ENCODE data around the gene MRPS27.
"Not testable (repeated sequence)": the region's sequence is repeated elsewhere in the genome, so short reads cannot be mapped to it uniquely, and the experiment has no call there.

The MRPS27 gene

DNA sequence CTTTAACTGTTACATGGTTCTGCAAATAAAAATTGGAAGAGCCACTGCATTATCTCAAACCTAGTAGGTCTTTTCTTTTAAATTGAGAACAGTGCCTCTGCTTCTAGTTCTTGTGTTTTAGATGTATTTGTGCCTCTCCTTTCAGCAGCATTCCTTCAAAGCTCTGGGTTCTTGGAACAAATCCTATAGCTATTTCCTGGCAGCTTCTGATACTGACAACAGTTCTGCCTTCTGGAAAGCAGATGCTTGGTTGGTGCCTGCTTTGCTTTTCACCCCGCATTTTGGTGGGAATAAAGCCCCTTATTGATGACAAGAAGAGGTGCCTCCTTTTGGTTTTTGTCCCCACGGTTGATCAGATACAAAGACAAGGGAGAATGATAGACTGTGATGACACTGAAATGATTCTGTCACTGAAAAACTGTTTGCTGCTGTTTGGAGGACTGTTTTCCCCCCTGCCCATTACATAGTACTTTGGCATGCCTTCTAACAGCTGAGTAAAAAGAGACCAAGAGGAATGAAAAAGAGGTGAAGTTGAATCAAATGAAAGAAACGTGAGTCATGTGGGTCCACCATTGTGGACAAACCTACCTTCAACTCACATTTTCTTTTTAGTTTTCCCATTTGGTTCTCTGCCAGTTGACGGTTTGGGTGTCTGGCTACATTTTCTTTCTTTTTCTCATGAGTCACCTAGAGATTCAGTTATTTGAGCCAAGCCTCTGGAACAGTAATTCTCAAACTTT lies 5.7 kb upstream of the MRPS27 start:
- DNase-seq (ENCODE audit: low read depth): peak; percentile 71

DNA sequence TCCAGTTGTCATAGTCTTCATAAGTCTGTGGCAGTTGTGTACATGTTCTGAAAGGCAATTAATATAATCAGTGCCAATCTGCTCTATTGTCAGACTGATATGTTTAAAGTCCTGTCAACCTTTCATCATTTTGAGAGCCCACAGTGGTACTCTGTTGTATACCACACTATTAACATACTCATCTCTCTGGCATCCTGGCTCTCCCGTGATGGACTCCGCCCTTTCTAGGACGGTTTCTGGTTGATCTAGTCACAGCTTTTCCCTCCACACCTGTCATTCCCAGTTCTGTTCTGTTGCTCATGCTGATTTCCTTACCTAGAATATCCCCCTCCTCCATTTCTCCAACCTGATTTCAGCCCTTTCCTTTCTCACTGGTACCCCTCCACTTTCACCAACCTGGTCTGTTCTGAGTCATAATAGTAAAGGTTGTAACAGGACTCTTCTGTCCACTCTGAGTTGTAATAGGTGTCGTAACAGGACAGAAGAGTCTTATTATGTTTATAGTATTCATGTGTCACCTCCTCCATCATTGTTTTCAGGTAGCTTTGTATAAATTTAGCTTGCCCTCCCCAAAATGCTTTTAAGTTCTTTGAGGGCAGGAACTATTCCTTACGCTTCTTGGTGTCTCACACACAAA lies 4.3 kb upstream of the MRPS27 start:
- peak; percentile 78 for DNase-seq (ENCODE audit: low read depth)

DNA sequence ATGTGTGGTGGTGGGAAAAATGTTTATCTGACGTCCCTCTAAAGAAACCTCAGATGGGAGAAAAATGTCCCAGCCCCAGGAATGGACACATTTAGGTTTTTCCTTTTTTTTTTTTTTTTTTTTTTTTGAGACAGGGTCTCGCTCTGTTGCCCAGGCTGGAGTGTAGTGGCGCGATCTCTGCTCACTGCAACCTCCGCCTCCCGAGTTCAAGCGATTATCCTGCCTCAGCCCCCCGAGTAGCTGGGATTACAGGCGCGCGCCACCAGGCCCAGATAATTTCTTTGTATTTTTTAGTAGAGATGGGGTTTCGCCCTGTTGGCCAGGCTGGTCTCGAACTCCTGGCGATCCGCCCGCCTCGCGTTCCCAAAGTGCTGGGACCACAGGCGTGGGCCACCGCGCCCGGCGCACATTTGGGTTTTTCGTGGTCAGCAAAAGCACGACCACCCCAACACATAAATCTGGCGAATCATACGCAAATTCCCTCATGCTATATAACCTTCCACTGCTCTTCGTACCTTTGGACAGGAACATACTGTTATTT lies 535 bp downstream of the MRPS27 start:
- not testable (repeated sequence) for DNase-seq (ENCODE audit: low read depth)

DNA sequence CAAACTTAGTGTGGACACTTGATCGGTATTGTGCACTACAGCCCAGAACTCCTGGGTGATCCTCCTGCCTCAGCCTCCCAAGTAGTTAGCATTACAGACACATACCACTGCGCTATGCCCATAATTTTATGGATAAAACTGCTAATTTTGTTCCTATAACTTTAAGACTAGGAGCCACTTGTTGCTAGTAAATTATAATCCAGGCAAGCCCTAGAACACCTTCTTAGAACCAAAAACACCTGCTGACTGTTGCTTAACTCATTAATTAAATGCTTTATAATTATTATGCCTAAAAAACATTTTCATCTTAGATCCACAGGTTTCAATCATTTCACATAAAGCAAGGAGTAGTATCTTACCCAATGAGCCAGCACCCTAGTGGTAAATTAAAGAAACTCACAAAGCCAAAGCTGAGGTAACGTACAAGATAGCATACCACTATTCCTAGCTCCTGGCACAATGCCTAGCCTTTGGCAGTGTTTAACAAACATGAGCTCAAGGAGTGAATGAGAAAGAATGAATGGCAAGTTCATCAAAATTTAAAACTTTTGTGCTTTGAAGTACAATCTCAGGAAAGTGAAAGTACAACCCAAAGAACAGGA lies 5.4 kb downstream of the MRPS27 start:
- DNase-seq (ENCODE audit: low read depth): peak; percentile 71

DNA sequence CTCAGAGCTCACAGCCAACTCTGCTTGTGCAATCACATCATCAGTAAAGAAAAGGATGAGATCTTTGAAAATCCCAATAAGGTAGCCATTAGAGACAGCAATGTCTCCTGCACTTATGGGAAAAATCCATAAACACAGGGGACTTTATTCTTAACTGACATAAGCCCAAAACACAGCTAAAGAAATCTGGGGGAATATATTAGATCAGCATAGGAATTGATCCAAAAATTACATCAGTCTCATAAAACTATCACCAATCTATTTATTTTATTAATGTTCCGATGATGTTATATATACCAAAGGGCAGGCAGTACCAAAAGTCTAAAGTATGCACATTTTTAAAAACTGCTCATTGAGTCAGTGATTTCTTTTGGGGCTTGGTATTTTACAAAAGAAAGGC lies 6.9 kb downstream of the MRPS27 start:
- no peak for DNase-seq (ENCODE audit: low read depth)

DNA sequence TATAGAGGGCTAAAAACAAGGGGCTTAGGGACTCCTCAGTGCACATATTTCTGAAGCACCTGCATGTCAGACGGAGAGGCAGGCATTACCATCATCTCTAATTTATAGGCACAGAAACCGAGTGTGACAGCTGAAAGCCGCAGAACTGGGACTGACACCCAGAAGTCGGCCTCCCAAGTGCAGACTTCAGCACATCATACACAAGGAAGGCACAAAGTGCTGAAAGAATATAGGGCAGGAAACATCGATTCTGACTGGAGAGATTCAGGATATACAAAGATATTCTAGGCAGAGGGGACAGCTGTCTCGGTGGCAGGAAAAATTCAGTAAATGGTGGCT lies 11.2 kb downstream of the MRPS27 start:
- no peak for DNase-seq (ENCODE audit: low read depth)

DNA sequence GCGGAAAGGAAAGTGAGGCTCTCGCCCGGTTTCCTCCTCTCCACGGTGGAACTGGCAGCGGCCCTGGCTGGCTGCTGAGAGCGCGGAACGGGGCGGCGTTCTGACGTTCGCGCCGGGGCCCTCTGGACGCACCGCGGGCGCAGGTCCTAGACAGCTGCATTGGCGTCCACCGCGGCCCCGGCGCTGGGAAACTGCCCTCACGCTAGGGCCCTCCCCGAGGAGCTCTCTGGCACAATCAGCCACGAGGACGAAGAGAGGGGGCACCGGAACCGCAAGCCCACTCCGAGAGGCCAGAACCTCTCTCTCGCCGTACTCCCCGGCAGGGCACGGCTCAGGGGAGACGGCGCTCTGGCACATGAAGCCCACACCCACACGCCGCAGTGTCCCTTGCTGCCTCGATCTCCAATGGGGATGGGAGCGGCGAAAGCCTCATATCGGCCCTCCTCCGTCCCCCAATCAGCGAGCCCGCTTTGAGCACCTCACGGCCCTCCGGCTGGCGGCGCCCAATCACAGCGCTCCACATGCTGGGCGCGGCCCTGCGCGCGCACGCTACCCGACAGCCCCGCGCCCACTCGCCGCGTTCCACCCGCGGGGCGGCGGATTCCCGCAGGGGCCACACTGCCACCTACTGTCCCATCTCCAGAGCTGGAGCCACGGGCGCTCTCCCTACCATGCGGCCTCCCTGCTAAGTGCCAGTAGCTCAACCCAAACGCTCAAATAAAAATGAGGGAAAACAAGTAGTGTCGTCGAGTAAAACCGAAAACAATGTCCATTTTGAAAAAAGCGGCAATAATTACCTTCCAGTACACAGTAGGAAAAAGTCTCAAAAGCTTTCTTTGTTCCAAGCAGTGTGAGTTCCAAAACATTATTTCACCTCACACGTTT lies 11.8 kb downstream of the MRPS27 start:
- peak; percentile 98 for DNase-seq (ENCODE audit: low read depth)

DNA sequence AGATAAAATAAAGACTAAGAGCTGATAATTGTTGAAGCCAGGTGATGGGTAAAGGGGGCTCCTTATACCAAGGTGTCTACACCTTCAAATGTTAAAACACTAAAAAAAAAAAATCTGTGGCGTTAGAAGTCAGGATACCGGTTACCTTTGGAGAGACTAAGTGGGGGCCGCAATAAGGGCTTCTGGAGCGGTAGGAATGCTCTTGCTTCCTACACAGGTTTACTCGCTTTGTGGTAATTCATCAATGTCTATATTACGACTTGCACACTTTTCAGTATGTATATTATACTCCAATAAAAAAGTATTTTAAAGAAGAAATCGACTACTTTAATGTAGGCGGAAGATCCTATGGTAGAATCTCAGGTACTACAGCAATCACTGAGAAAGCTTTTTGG lies 12.5 kb downstream of the MRPS27 start:
- no peak for DNase-seq (ENCODE audit: low read depth)

DNA sequence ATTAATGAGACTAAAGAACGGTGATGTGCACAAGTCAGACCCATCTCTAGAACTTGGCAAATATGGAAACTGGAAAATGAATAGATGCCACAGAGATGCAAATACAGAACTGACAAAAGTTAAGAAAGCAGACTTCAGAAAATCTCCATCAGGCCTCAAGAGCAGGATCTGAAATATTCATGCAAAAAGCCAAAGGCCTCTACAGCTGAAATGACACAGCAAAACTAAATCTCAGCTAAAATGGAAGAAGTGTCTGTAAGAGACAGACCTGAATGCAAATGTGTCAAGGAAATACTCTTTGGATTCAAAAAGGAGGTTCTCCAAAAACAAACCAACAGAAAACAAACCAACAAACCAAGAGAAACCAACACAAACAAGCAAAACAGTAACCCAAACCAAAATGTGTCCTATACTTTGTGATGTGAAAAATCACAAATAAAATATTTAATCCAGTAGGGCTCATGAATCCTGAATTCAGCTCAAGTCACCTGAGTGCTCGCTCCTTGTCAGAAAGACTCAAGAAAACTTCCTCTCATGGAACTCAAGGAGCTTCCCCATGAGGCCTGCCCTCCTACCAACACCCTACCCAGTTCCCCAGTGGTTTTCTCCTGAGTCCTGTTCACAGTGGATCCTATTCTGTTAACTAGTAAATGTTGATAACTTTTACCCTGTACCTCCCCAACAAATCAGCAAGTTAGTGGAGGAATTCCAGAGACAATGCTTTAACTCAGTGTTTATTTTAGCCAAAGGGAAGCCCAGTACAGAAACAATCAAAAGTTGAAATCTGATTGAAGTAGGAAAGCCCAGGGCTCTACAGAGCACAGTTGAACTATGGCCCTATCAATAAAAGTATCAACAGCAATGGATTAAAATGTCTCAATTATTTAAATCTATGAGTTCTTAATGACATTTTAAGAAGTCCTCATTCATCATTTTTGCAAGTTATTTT lies 14.6 kb downstream of the MRPS27 start:
- DNase-seq (ENCODE audit: low read depth): no peak

DNA sequence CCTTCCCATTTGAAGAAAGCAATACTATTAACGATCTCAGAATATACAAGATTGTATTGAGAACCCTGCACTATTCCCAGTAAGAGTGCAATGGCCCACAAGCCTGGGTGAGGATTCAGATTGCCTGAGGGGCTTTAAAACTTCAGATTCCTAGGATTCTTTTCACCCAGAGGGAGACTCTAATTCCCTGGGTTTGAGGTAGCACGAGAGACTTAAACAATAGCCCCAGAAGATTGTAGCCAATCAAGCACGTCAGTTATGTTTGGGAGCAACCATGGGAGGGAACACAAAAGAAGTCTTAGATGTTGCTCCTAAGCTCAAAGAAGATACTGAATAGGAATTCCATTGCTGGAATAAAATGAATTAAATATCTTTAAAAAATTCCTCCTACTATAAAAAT lies 17.9 kb downstream of the MRPS27 start:
- peak; percentile 55 for DNase-seq (ENCODE audit: low read depth)

DNA sequence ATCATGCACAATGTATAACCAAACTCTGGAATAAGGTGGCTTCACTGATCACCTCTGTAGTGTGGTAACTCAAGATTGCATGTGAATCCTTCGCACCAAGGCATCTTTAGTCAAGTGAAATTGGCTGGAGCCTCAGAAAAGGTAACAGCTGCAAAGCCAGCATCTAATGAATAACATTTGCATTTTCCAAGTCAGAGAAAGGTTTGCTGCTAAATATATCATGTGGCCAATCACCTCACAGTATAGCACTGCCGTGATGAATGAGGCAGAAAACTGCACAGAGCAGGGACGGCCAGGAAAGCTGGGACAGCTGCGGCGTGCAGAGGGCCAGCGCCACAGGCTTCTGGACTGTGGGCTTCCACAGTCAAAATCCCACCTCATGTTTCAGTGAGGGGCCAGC lies 18.5 kb downstream of the MRPS27 start:
- DNase-seq (ENCODE audit: low read depth): no peak

DNA sequence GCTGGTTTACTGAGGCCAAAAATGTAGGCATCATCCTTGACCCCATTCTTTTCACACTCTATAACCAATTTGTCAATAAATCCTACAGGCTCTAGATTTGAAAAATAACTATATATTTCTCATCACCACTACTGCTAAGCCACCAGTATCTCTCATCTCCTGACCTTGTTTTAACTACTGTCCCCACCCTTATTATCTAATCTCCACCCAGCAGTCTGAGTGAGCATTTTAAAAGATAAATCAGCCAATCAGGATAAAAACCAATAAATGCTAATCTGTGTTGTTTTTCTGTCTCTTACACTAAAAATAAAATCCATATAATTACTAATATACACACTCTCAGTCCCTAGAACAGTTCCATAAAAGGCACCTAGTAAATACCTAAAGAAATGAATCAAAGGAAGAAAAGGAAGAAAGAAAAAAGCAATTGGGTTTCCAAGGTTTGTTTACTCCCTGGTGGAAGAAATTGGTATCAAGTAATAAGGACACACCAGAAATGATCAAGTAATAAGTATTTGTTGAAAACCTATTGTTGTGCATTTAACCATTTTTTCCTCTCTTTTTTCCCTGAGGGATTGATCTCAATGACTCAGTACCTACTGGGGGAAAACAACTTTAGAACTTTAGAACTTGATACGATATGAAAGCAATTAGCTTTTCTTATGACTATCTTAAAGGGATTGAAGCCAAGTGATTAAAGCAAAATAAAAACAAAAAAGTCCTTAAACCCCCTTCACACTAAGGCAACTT lies 19.3 kb downstream of the MRPS27 start:
- DNase-seq (ENCODE audit: low read depth): no peak

DNA sequence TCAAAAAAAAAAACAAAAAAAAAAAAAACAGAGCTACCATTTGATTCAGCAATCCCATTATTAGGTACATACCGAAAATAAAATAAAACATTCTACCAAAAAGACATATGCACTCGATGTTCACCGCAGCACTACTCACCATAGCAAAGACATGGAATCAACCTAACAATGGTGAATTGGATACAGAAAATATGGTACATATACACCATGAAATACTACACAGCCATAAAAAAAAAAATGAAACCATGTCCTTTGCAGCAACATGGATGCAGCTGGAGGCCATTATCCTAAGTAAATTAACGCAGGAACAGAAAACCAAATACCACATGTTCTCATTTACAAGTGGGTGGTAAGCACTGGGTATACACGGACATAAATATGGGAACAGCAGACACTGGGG lies 21.3 kb downstream of the MRPS27 start:
- DNase-seq (ENCODE audit: low read depth): no peak

DNA sequence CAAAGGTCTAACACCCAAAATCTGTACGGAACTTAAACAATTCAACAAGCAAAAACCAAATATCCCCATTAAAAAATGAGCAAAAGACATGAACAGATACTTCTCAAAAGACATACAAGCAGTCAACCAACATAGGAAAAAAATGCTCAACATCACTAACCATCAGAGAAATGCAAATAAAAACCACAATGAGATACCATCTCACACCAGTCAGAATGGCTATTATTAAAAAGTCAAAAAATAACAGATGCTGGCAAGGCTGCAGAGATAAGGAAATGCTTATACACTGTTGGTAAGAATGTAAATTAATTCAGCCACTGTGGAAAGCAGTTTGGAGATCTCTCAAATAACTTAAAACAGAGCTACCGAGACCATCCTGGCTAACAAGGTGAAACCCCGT lies 21.9 kb downstream of the MRPS27 start:
- DNase-seq (ENCODE audit: low read depth): not testable (repeated sequence)

DNA sequence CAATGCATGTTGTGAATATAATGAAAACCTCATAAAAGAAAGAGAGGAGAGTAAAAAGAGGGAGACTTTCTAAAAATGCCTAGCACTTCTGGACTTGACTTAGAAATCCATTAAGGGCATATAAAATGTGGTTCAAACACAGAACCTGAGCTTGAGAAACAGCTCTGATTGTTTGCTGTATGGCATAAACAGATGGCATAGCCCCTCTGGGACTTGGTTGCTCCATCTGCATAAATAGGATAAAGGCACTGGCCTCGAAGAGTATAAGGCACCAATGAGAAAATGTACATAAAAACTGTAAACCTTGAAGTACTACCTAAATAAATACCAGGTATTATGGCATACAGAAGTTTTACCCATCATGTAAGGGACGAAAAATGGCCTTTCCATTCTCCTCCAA lies 23.8 kb downstream of the MRPS27 start:
- no peak for DNase-seq (ENCODE audit: low read depth)

DNA sequence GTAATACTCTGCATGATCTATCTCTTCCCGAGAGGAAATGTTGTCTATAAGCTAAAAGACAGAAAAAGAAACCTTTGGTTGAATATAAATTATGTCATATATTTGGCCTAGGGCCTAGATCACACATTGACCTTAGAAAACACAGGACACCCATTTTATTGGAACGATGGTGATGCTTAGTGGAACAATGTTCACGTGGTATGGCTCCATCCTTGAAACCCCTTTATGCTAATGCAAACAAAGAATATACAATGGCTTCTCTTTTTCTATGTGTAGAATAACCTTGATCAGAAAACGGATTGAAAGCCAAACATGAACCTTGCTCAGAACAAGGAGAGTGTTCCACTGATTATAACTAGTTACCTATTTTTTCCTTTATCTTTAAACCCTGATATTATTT lies 24.5 kb downstream of the MRPS27 start:
- no peak for DNase-seq (ENCODE audit: low read depth)

DNA sequence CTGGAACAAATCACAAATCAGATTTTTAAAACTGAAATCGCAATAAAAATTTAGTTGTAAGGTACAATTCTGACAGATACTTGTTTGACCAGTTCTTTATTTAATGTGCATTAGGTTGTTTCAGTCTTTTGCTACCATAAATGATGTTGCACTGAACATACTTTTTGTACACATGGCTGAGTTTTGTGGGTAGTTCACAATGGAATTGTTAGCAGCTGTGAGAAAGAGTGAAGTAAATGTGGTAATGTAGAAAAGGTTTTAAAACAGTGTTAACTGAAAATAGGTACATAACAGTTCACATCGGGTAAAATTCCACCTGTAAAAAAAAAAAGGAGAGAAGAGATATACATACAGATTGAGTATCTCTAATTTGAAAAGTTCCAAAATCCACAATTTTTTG lies 25.6 kb downstream of the MRPS27 start:
- DNase-seq (ENCODE audit: low read depth): no peak

DNA sequence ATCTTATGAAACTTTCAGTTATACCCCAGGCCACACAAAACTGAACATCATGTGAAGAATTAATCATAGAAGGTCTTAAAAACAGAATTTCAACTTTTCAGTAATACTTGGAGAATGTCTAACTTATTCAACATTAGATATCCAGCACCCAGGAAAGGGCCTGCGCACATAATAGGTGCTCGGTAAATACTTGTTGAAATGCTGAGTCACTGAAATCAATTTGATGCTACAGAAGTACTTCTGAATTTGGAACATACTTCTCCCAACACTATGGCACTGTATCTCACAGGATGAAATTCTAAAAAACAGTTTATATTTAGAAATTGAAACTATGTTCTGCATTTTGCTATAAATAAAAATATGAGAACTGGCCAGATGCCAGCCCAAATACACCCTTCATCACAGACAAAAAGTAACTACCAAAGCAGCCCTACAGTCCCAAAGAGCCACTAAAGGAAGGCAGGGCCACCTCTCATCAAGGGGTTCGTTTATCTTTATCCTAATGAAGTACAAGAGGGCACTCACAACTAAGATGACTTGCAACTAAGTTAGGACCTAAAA lies 26.5 kb downstream of the MRPS27 start:
- no peak for DNase-seq (ENCODE audit: low read depth)

DNA sequence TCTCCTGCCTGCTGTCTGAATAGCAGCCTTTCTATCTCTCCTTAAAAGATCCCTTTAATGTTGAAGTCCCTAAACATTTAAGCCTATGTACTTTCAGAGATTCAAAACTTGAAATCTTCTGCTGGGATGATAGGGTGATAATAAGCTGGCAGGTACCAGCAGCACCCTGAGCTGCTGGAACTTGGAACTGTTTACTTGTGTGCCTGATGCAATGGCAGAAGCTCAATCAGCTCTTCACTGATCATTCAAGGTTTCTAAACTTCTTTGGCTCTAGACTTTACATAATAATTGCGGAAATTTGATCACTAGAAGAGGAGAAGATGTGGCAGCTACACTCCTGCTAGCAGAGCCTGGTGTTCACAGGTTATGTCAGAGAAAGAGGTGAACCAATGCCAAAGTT lies 27.6 kb downstream of the MRPS27 start:
- no peak for DNase-seq (ENCODE audit: low read depth)

DNA sequence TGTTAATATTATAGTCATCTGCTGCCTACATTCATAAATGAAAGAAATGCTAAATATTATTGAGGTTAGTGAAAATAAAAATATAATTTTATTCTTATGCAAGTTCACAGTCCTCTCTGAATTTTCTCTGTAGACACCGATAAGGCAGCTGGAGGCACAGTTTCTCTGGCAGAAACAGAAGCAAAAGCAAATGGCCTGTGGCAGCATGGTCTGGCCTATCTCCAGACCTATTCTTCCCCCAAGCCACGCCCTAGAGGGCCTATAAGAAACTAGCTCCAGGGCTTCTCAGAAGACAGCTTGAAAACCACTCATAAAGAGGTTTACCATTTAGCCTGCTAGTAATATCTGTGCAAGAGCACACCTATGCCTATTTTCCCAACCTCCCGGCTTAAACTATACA lies 28.4 kb downstream of the MRPS27 start:
- no peak for DNase-seq (ENCODE audit: low read depth)
